ENCODE measurements around the gene CHRNA3. TPM values are rescaled to one million over a fixed set of nuclear protein-coding genes. Genes with fewer than 3 reads are reported as not detected.

CHRNA3 gene
- total RNA-seq, 1 donor from 2014 or later, result not detected

- H3K27me3 Mint-ChIP-seq, result peaks cover 9% of the 10 kb centered on the region
- H3K36me3 Mint-ChIP-seq (ENCODE audit: low read depth), result no peaks in the 10 kb centered on the region
- no peak for TF ChIP-seq CTCF (IDR thresholded peaks at IDR 0.05)
- intact Hi-C loops (cut with micrococcal nuclease), result no loop called here
- DNase-seq (no peak), ATAC-seq (ENCODE audit: low read depth) (no peak)
- H3K9me3 Mint-ChIP-seq, result no peaks in the 10 kb centered on the region
- H3K27ac Mint-ChIP-seq, result no peak overlapping the region
- H3K4me3 Mint-ChIP-seq, result peak overlapping the region; percentile 74
- ChIA-PET CTCF (no interaction called here), POLR2A (no interaction called here)
- peaks cover 11% of the 10 kb centered on the region for H3K4me1 Mint-ChIP-seq
Measured at GRCh38 chr15:78641749-78642275, 21.0 kb upstream of the CHRNA3 start.

- H3K4me3 Mint-ChIP-seq, result peak within 1 kb of the TSS; percentile 74
- ChIA-PET POLR2A (no interaction called here), CTCF (no interaction called here)
- ATAC-seq (ENCODE audit: low read depth) (peak; percentile 65), DNase-seq (peak; percentile 21)
- H3K36me3 Mint-ChIP-seq (ENCODE audit: low read depth), result no peaks in the 10 kb centered on the region
- peaks cover 11% of the 10 kb centered on the region for H3K4me1 Mint-ChIP-seq
- no peak within 1 kb of the TSS for H3K27ac Mint-ChIP-seq
- intact Hi-C loops (cut with micrococcal nuclease), result no loop called here
- peaks cover 9% of the 10 kb centered on the region for H3K27me3 Mint-ChIP-seq
- H3K9me3 Mint-ChIP-seq, result no peaks in the 10 kb centered on the region
- no peak for TF ChIP-seq CTCF (IDR thresholded peaks at IDR 0.05)
Measured at GRCh38 chr15:78641102-78641748, 20.4 kb upstream of the CHRNA3 start, which contains the start of gene CHRNB4. CHRNB4 (minus strand) TSS chr15:78641210; CDS start chr15:78641133, 77 bp downstream.

GRCh38 chr15:78640527-78641101, 19.8 kb upstream of the CHRNA3 start:
- ATAC-seq (ENCODE audit: low read depth), result peak; percentile 37
- Mint-ChIP-seq H3K4me3 (peak overlapping the region; percentile 61), H3K27me3 (peaks cover 9% of the 10 kb centered on the region), H3K9me3 (no peaks in the 10 kb centered on the region), H3K4me1 (peaks cover 11% of the 10 kb centered on the region), H3K27ac (no peak overlapping the region), H3K36me3 (ENCODE audit: low read depth) (no peaks in the 10 kb centered on the region)
- DNase-seq, result no peak
- no peak for TF ChIP-seq CTCF (IDR thresholded peaks at IDR 0.05)
- intact Hi-C loops (cut with micrococcal nuclease), result no loop called here
- ChIA-PET CTCF (interaction anchor here (1.7 kb wide), 1 partner anchor 25 kb away, joined by 3 read pairs; no protein-coding TSS in a partner anchor), POLR2A (no interaction called here)

GRCh38 chr15:78638658-78639314, 18.0 kb upstream of the CHRNA3 start:
- H3K36me3 Mint-ChIP-seq (ENCODE audit: low read depth), result no peaks in the 10 kb centered on the region
- DNase-seq, result no peak
- no peak for TF ChIP-seq CTCF (IDR thresholded peaks at IDR 0.05)
- no peak overlapping the region for H3K27ac Mint-ChIP-seq
- no peak overlapping the region for H3K4me3 Mint-ChIP-seq
- H3K27me3 Mint-ChIP-seq, result peaks cover 9% of the 10 kb centered on the region
- ATAC-seq (ENCODE audit: low read depth), result peak; percentile 69
- intact Hi-C loops (cut with micrococcal nuclease), result loop anchor here (1.0 kb wide), 2 partner anchors 71 to 113 kb away; no protein-coding TSS in a partner anchor
- no peaks in the 10 kb centered on the region for H3K9me3 Mint-ChIP-seq
- ChIA-PET POLR2A (no interaction called here), CTCF (interaction anchor here (0.8 to 1.7 kb wide), 6 partner anchors 23 to 546 kb away, joined by 3 to 7 read pairs (median 4); no protein-coding TSS in a partner anchor)
- peaks cover 11% of the 10 kb centered on the region for H3K4me1 Mint-ChIP-seq

All from activated B cell treated with CpG ODN at 0.5 μM for 24 hours (primary cell).